HepG2 (cell line): Measurements from ENCODE around the gene HK2. TPM values are rescaled to one million over a fixed set of nuclear protein-coding genes. Genes with fewer than 3 reads are reported as not detected.
A peak's percentile ranks its signal among the peaks of the same experiment; 100 is the strongest.

Experiments used
- MED13 ChIP-seq: sonication (generic); formaldehyde crosslinking; IDR thresholded peaks from 2 replicates; pipeline ENCODE4 v1.5.0; 2020; ENCODE audit warnings: missing genetic modification reagents
- ZNF317 ChIP-seq: sonication (generic); formaldehyde crosslinking; IDR thresholded peaks from 2 replicates; pipeline ENCODE4 v1.5.0; 2020; ENCODE audit warnings: mild to moderate bottlenecking, missing genetic modification reagents
- ZNF430 ChIP-seq: sonication (generic); formaldehyde crosslinking; IDR thresholded peaks from 2 replicates; pipeline ENCODE4 v1.9.0; 2021; ENCODE audit warnings: mild to moderate bottlenecking, missing genetic modification reagents
- ZSCAN30 ChIP-seq: sonication (generic); formaldehyde crosslinking; IDR thresholded peaks from 2 replicates; pipeline ENCODE4 v1.5.0; 2020; ENCODE audit warnings: mild to moderate bottlenecking, missing genetic modification reagents
- polyA plus RNA-seq, 8 experiments: library from polyadenylated mRNA; depleted of rRNA in 3 of 8; stranded (reverse) in 7 of 8; unstranded in 1 of 8; fragments of >200 nt; fragmentation: Illumina TruSeq in 4 of 8; extraction: Trizol in 4 of 8; gene quantifications; 2 replicates each; pipeline versions ENCODE4 v1.2.1 to v1.2.3, GENCODE V29; 2011 to 2016; ENCODE audit warnings: low read depth in 4 of 8, missing spikeins in 1 of 8, mixed read lengths in 1 of 8; ENCODE audit not compliant: insufficient read depth in 1 of 8
- total RNA-seq, 5 experiments: library from RNA; depleted of rRNA; stranded (reverse); fragments of >200 nt; fragmentation: Illumina TruSeq; extraction: Trizol; gene quantifications; 2 replicates each; pipeline ENCODE4 v1.2.3, GENCODE V29; 2016; ENCODE audit warnings: low read depth in 1 of 5
- TF ChIP-seq, protein P1 (sequence below): sonication (generic); formaldehyde crosslinking; IDR thresholded peaks from 2 replicates; pipeline ENCODE4 v1.8.1; 2023; ENCODE audit warnings: missing genetic modification reagents, inconsistent platforms, borderline replicate concordance
- TF ChIP-seq, protein P2 (sequence below): sonication (generic); formaldehyde crosslinking; IDR thresholded peaks from 2 replicates; pipeline ENCODE4 v1.5.1; 2020; ENCODE audit warnings: mild to moderate bottlenecking, missing genetic modification reagents, borderline replicate concordance
- TF ChIP-seq, protein P3 (sequence below): sonication (generic); formaldehyde crosslinking; IDR thresholded peaks from 2 replicates; pipeline ENCODE4 v1.4.0; 2020; ENCODE audit warnings: mild to moderate bottlenecking, missing genetic modification reagents
- TF ChIP-seq, protein P4 (sequence below): IDR thresholded peaks from 2 replicates; pipeline ENCODE4 v1.6.1; 2012; ENCODE audit warnings: inconsistent platforms
- TF ChIP-seq, protein P5 (sequence below): sonication (generic); formaldehyde crosslinking; IDR thresholded peaks from 2 replicates; pipeline ENCODE4 v1.8.1; 2023; ENCODE audit warnings: mild to moderate bottlenecking, moderate library complexity, missing genetic modification reagents
- TF ChIP-seq, protein P6 (sequence below): conservative IDR thresholded peaks from 2 replicates; pipeline ENCODE4 v1.6.1; 2018; ENCODE audit warnings: missing genetic modification reagents

Gene HK2
- total and polyA plus RNA-seq, 2 of the 13 experiments (the other 11 are each of a cell fraction or from before 2014, with no cell fraction given) = 13.2 to 101 TPM

- TF ChIP-seq ZSCAN30 (CRISPR knock-in tag) = no peak
- TF ChIP-seq, protein P1, sequence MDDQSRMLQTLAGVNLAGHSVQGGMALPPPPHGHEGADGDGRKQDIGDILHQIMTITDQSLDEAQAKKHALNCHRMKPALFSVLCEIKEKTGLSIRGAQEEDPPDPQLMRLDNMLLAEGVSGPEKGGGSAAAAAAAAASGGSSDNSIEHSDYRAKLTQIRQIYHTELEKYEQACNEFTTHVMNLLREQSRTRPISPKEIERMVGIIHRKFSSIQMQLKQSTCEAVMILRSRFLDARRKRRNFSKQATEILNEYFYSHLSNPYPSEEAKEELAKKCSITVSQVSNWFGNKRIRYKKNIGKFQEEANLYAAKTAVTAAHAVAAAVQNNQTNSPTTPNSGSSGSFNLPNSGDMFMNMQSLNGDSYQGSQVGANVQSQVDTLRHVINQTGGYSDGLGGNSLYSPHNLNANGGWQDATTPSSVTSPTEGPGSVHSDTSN (CRISPR knock-in tag) = no peak
- TF ChIP-seq, protein P2, sequence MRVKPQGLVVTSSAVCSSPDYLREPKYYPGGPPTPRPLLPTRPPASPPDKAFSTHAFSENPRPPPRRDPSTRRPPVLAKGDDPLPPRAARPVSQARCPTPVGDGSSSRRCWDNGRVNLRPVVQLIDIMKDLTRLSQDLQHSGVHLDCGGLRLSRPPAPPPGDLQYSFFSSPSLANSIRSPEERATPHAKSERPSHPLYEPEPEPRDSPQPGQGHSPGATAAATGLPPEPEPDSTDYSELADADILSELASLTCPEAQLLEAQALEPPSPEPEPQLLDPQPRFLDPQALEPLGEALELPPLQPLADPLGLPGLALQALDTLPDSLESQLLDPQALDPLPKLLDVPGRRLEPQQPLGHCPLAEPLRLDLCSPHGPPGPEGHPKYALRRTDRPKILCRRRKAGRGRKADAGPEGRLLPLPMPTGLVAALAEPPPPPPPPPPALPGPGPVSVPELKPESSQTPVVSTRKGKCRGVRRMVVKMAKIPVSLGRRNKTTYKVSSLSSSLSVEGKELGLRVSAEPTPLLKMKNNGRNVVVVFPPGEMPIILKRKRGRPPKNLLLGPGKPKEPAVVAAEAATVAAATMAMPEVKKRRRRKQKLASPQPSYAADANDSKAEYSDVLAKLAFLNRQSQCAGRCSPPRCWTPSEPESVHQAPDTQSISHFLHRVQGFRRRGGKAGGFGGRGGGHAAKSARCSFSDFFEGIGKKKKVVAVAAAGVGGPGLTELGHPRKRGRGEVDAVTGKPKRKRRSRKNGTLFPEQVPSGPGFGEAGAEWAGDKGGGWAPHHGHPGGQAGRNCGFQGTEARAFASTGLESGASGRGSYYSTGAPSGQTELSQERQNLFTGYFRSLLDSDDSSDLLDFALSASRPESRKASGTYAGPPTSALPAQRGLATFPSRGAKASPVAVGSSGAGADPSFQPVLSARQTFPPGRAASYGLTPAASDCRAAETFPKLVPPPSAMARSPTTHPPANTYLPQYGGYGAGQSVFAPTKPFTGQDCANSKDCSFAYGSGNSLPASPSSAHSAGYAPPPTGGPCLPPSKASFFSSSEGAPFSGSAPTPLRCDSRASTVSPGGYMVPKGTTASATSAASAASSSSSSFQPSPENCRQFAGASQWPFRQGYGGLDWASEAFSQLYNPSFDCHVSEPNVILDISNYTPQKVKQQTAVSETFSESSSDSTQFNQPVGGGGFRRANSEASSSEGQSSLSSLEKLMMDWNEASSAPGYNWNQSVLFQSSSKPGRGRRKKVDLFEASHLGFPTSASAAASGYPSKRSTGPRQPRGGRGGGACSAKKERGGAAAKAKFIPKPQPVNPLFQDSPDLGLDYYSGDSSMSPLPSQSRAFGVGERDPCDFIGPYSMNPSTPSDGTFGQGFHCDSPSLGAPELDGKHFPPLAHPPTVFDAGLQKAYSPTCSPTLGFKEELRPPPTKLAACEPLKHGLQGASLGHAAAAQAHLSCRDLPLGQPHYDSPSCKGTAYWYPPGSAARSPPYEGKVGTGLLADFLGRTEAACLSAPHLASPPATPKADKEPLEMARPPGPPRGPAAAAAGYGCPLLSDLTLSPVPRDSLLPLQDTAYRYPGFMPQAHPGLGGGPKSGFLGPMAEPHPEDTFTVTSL = peak; percentile 28; the same call in 1 of the 2 replicates
- TF ChIP-seq ZNF430 (CRISPR knock-in tag) = peak; percentile 76; the same call in 1 of the 2 replicates
- TF ChIP-seq ZNF317 = peak; percentile 97
- TF ChIP-seq, protein P3, sequence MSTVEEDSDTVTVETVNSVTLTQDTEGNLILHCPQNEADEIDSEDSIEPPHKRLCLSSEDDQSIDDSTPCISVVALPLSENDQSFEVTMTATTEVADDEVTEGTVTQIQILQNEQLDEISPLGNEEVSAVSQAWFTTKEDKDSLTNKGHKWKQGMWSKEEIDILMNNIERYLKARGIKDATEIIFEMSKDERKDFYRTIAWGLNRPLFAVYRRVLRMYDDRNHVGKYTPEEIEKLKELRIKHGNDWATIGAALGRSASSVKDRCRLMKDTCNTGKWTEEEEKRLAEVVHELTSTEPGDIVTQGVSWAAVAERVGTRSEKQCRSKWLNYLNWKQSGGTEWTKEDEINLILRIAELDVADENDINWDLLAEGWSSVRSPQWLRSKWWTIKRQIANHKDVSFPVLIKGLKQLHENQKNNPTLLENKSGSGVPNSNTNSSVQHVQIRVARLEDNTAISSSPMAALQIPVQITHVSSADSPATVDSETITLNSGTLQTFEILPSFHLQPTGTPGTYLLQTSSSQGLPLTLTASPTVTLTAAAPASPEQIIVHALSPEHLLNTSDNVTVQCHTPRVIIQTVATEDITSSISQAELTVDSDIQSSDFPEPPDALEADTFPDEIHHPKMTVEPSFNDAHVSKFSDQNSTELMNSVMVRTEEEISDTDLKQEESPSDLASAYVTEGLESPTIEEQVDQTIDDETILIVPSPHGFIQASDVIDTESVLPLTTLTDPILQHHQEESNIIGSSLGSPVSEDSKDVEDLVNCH (CRISPR knock-in tag) = no peak
- TF ChIP-seq, protein P4, sequence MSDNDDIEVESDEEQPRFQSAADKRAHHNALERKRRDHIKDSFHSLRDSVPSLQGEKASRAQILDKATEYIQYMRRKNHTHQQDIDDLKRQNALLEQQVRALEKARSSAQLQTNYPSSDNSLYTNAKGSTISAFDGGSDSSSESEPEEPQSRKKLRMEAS = peak; percentile 95
- TF ChIP-seq, protein P5, sequence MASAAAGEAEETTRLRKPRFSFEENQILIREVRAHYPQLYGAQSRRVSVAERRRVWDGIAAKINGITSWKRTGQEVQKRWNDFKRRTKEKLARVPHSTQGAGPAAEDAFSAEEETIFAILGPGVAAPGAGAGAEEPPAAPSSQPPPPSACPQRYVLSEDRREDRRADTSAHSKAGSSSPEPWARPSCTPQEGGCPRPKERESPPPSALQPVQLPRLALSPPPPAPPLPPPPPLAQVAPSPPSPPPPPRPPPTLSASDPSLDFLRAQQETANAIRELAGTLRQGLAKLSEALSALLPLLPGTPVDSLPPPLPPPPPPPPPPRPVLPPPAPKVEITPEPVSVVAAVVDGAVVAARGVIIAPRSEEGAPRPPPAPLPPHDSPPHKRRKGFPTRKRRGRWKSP (CRISPR knock-in tag) = no peak
- TF ChIP-seq, protein P6, sequence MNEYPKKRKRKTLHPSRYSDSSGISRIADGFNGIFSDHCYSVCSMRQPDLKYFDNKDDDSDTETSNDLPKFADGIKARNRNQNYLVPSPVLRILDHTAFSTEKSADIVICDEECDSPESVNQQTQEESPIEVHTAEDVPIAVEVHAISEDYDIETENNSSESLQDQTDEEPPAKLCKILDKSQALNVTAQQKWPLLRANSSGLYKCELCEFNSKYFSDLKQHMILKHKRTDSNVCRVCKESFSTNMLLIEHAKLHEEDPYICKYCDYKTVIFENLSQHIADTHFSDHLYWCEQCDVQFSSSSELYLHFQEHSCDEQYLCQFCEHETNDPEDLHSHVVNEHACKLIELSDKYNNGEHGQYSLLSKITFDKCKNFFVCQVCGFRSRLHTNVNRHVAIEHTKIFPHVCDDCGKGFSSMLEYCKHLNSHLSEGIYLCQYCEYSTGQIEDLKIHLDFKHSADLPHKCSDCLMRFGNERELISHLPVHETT = no peak
- TF ChIP-seq MED13 (CRISPR knock-in tag) = no peak
These were observed 84.0 kb downstream of the HK2 start (continued) for GRCh38 chr2:74917702-74918619.
